Measurements from ENCODE around the gene GFRA1. TPM values are rescaled to one million over a fixed set of nuclear protein-coding genes. Genes with fewer than 3 reads are reported as not detected.

GFRA1 gene
- total RNA-seq, 2 experiments from 2014 or later: not detected

- no peaks in the 10 kb centered on the region for H3K9me3 ChIP-seq (ENCODE audit: control insufficient read depth in 1 of 2, insufficient read depth in 1 of 2, low read length in 2 of 2)
- H3K36me3 Mint-ChIP-seq (ENCODE audit: low read depth): no peaks in the 10 kb centered on the region
- H3K4me3 ChIP-seq (ENCODE audit: low read length): no peak overlapping the region
- H3K4me3 Mint-ChIP-seq: no peak overlapping the region
- H3K9me3 Mint-ChIP-seq: no peaks in the 10 kb centered on the region
- no peaks in the 10 kb centered on the region for H3K36me3 ChIP-seq (ENCODE audit: insufficient read depth, low read length)
- no peak for ATAC-seq (ENCODE audit: poor library complexity)
- H3K27me3 Mint-ChIP-seq: no peaks in the 10 kb centered on the region
- ChIA-PET CTCF (no interaction called here), POLR2A (no interaction called here)
- no peak overlapping the region for H3K27ac Mint-ChIP-seq
- intact Hi-C loops (cut with DNase I, micrococcal nuclease): no loop called here
- no peaks in the 10 kb centered on the region for H3K4me1 Mint-ChIP-seq (ENCODE audit: low read depth)
- no peak overlapping the region for H3K27ac ChIP-seq (ENCODE audit: low read depth in 1 of 2, low read length in 2 of 2)
- DNase-seq: no peak
- TF ChIP-seq, protein P1, sequence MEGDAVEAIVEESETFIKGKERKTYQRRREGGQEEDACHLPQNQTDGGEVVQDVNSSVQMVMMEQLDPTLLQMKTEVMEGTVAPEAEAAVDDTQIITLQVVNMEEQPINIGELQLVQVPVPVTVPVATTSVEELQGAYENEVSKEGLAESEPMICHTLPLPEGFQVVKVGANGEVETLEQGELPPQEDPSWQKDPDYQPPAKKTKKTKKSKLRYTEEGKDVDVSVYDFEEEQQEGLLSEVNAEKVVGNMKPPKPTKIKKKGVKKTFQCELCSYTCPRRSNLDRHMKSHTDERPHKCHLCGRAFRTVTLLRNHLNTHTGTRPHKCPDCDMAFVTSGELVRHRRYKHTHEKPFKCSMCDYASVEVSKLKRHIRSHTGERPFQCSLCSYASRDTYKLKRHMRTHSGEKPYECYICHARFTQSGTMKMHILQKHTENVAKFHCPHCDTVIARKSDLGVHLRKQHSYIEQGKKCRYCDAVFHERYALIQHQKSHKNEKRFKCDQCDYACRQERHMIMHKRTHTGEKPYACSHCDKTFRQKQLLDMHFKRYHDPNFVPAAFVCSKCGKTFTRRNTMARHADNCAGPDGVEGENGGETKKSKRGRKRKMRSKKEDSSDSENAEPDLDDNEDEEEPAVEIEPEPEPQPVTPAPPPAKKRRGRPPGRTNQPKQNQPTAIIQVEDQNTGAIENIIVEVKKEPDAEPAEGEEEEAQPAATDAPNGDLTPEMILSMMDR (IDR thresholded peaks at IDR 0.05): no peak
- no peaks in the 10 kb centered on the region for H3K27me3 ChIP-seq (ENCODE audit: control insufficient read depth in 1 of 2, insufficient read depth in 2 of 2, low read length in 2 of 2)
- no peaks in the 10 kb centered on the region for H3K4me1 ChIP-seq (ENCODE audit: insufficient read depth, low read length)
Measured at GRCh38 chr10:116215651-116216050, 57.4 kb downstream of the GFRA1 start.

- no peaks in the 10 kb centered on the region for H3K36me3 Mint-ChIP-seq (ENCODE audit: low read depth)
- POLR2A ChIA-PET: no interaction called here
- H3K9me3 Mint-ChIP-seq: no peaks in the 10 kb centered on the region
- H3K27ac Mint-ChIP-seq: no peak overlapping the region
- no peak overlapping the region for H3K27ac ChIP-seq (ENCODE audit: low read depth in 1 of 2, low read length in 2 of 2)
- intact Hi-C loops (cut with DNase I, micrococcal nuclease): no loop called here
- ATAC-seq (ENCODE audit: poor library complexity) (no peak), DNase-seq (no peak)
- H3K27me3 ChIP-seq (ENCODE audit: control insufficient read depth in 1 of 2, insufficient read depth in 2 of 2, low read length in 2 of 2): no peaks in the 10 kb centered on the region
- H3K4me1 Mint-ChIP-seq (ENCODE audit: low read depth): no peaks in the 10 kb centered on the region
- no peaks in the 10 kb centered on the region for H3K27me3 Mint-ChIP-seq
- no peaks in the 10 kb centered on the region for H3K36me3 ChIP-seq (ENCODE audit: insufficient read depth, low read length)
- CTCF ChIA-PET: no interaction called here
- H3K9me3 ChIP-seq (ENCODE audit: control insufficient read depth in 1 of 2, insufficient read depth in 1 of 2, low read length in 2 of 2): no peaks in the 10 kb centered on the region
- TF ChIP-seq, protein P1 (IDR thresholded peaks at IDR 0.05): no peak
- no peak overlapping the region for H3K4me3 Mint-ChIP-seq
- H3K4me3 ChIP-seq (ENCODE audit: low read length): no peak overlapping the region
- no peaks in the 10 kb centered on the region for H3K4me1 ChIP-seq (ENCODE audit: insufficient read depth, low read length)
Measured at GRCh38 chr10:116211682-116212081, 61.3 kb downstream of the GFRA1 start.

GRCh38 chr10:116210588-116211346, 62.2 kb downstream of the GFRA1 start:
- ChIA-PET POLR2A (no interaction called here), CTCF (no interaction called here)
- no peaks in the 10 kb centered on the region for H3K27me3 ChIP-seq (ENCODE audit: control insufficient read depth in 1 of 2, insufficient read depth in 2 of 2, low read length in 2 of 2)
- no peak overlapping the region for H3K27ac Mint-ChIP-seq
- no peaks in the 10 kb centered on the region for H3K4me1 Mint-ChIP-seq (ENCODE audit: low read depth)
- no peaks in the 10 kb centered on the region for H3K36me3 ChIP-seq (ENCODE audit: insufficient read depth, low read length)
- DNase-seq (no peak), ATAC-seq (ENCODE audit: poor library complexity) (no peak)
- H3K36me3 Mint-ChIP-seq (ENCODE audit: low read depth): no peaks in the 10 kb centered on the region
- H3K4me1 ChIP-seq (ENCODE audit: insufficient read depth, low read length): no peaks in the 10 kb centered on the region
- H3K9me3 Mint-ChIP-seq: no peaks in the 10 kb centered on the region
- intact Hi-C loops (cut with DNase I, micrococcal nuclease): no loop called here
- H3K4me3 Mint-ChIP-seq: no peak overlapping the region
- H3K27ac ChIP-seq (ENCODE audit: low read depth in 1 of 2, low read length in 2 of 2): no peak overlapping the region
- no peaks in the 10 kb centered on the region for H3K27me3 Mint-ChIP-seq
- no peak overlapping the region for H3K4me3 ChIP-seq (ENCODE audit: low read length)
- TF ChIP-seq, protein P1 (IDR thresholded peaks at IDR 0.05): no peak
- H3K9me3 ChIP-seq (ENCODE audit: control insufficient read depth in 1 of 2, insufficient read depth in 1 of 2, low read length in 2 of 2): no peaks in the 10 kb centered on the region
